Adipocyte (in vitro differentiated cells): ENCODE data around the gene PPIB.

Experiments
- DNase-seq: peaks from one replicate; pipeline ENCODE4 v3.0.0-alpha.2; 2015; ENCODE audit warnings: low read depth
- H3K27me3 ChIP-seq: replicated peaks from 2 replicates; pipeline ENCODE4 v1.7.0; 2013; ENCODE audit warnings: mild to moderate bottlenecking, low read length, moderate library complexity; ENCODE audit not compliant: control insufficient read depth, insufficient read depth
- H3K36me3 ChIP-seq: 2 replicates; pipeline ENCODE4 v1.7.0; 2013; ENCODE audit warnings: low read length, mild to moderate bottlenecking, moderate library complexity; ENCODE audit not compliant: control insufficient read depth, insufficient read depth, severe bottlenecking
- H3K4me1 ChIP-seq: 2 replicates; pipeline ENCODE4 v1.7.0; 2013; ENCODE audit warnings: mild to moderate bottlenecking, low read length, moderate library complexity; ENCODE audit not compliant: control insufficient read depth, insufficient read depth
- H3K4me3 ChIP-seq: 2 replicates; pipeline ENCODE4 v1.7.0; 2013; ENCODE audit warnings: mild to moderate bottlenecking, low read length, moderate library complexity
- H3K9ac ChIP-seq: 2 replicates; pipeline ENCODE4 v1.7.0; 2013; ENCODE audit warnings: mild to moderate bottlenecking, low read length, moderate library complexity
- H3K9me3 ChIP-seq: 2 replicates; pipeline ENCODE4 v1.7.0; 2013; ENCODE audit warnings: mild to moderate bottlenecking, low read length, moderate library complexity; ENCODE audit not compliant: control insufficient read depth

The PPIB gene

GRCh38 chr15:64162869-64163658, at the start of gene PPIB:
TSS of gene PPIB (minus strand) at chr15:64163022. CDS start at chr15:64162986, 36 bp downstream.
- Histone ChIP-seq H3K9me3 (no peaks in the 10 kb centered on the region), H3K27me3 (no peaks in the 10 kb centered on the region), H3K36me3 (peaks cover 35% of the 10 kb centered on the region), H3K4me1 (peaks cover 46% of the 10 kb centered on the region), H3K9ac (peak within 1 kb of the TSS; percentile 93), H3K4me3 (peak within 1 kb of the TSS; percentile 94)
- DNase-seq: peak; percentile 99

- no peaks in the 10 kb centered on the region for H3K27me3 ChIP-seq
- H3K4me1 ChIP-seq: peaks cover 11% of the 10 kb centered on the region
- no peak for DNase-seq
- H3K4me3 ChIP-seq: no peak overlapping the region
- H3K9me3 ChIP-seq: no peaks in the 10 kb centered on the region
- no peak overlapping the region for H3K9ac ChIP-seq
- peaks cover 14% of the 10 kb centered on the region for H3K36me3 ChIP-seq
Measured at GRCh38 chr15:64211696-64212095, 48.9 kb upstream of the PPIB start.

DNA sequence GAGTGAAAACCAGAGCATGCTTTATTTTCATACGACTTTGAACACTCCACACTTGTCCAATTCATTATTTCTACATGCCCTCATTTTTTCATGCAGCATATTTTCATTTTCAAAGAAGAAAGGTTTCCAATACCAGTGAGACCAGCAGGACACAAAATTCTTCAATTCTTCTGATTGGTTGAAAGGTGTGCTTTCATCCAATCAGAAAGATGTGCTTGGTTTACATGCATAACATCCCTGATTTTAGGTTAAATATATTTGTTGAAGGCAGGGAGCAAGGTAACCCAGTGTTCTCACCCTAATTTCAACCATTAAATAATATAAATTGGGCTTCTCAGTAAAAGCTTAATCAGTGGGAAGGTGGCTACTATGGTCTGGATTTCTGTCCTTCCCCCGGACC, 47.5 kb upstream of the PPIB start:
- peaks cover 14% of the 10 kb centered on the region for H3K36me3 ChIP-seq
- DNase-seq: no peak

GRCh38 chr15:64209680-64210334, 47.0 kb upstream of the PPIB start:
- Histone ChIP-seq H3K4me1 (peaks cover 8% of the 10 kb centered on the region), H3K27me3 (no peaks in the 10 kb centered on the region), H3K9ac (no peak overlapping the region), H3K4me3 (no peak overlapping the region), H3K9me3 (no peaks in the 10 kb centered on the region), H3K36me3 (peaks cover 14% of the 10 kb centered on the region)
- DNase-seq: peak; percentile 79

More for the DNA sequence above, 47.5 kb upstream of the PPIB start:
- H3K9ac ChIP-seq: no peak overlapping the region
- peaks cover 8% of the 10 kb centered on the region for H3K4me1 ChIP-seq
- no peaks in the 10 kb centered on the region for H3K27me3 ChIP-seq
- H3K9me3 ChIP-seq: no peaks in the 10 kb centered on the region
- no peak overlapping the region for H3K4me3 ChIP-seq

DNA sequence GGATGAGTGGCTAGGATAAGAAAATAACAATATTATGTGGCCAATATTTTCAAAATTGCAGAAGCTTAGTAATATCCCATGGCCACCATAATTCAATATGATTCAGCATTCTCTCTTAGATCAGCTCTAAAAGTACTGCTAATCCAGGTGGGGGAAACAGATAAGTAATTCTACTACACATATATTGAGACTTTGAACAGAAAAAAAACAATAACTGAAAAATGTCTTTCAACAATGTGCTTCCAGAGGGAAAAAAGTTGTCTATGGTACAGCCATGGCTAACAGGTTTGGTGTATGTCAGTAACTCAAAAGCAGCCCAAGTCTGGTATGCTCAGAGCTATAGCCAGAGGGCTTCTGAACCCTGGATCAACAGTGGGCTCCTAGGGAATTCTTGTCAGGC, 42.4 kb upstream of the PPIB start:
- Histone ChIP-seq H3K4me3 (no peak overlapping the region), H3K27me3 (no peaks in the 10 kb centered on the region), H3K9me3 (no peaks in the 10 kb centered on the region), H3K4me1 (peaks cover 8% of the 10 kb centered on the region), H3K36me3 (peaks cover 30% of the 10 kb centered on the region), H3K9ac (no peak overlapping the region)
- DNase-seq: no peak

DNA sequence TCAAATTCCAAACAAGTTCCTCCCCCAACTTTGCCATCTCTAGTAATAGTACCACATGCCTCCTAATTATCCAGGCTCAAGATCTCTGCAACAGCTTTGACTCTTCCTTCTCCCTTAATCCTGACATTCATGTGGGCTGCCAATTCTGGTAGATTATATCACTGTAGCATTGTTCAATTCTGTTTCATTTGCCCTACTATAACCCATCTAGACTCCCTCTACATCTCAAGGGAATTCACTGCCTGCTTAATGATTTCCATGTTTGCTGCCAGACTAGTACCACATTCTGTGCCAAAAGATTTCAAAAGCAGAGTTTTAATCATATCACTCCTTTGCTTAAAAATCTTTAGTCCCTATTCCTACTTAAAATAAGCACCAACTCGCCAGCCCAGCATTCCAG, 34.6 kb upstream of the PPIB start:
- Histone ChIP-seq H3K9me3 (no peaks in the 10 kb centered on the region), H3K27me3 (no peaks in the 10 kb centered on the region), H3K4me1 (peaks cover 14% of the 10 kb centered on the region), H3K36me3 (peaks cover 23% of the 10 kb centered on the region), H3K4me3 (no peak overlapping the region), H3K9ac (no peak overlapping the region)
- DNase-seq: peak; percentile 87

GRCh38 chr15:64193971-64194370, 31.1 kb upstream of the PPIB start:
- no peaks in the 10 kb centered on the region for H3K27me3 ChIP-seq
- H3K4me3 ChIP-seq: no peak overlapping the region
- peaks cover 9% of the 10 kb centered on the region for H3K36me3 ChIP-seq
- H3K9me3 ChIP-seq: no peaks in the 10 kb centered on the region
- H3K9ac ChIP-seq: no peak overlapping the region
- DNase-seq: no peak
- peaks cover 14% of the 10 kb centered on the region for H3K4me1 ChIP-seq

GRCh38 chr15:64191971-64192830, 29.4 kb upstream of the PPIB start:
- no peak overlapping the region for H3K4me3 ChIP-seq
- no peak for DNase-seq

GRCh38 chr15:64187396-64188191, 24.8 kb upstream of the PPIB start:
- Histone ChIP-seq H3K36me3 (peaks cover 20% of the 10 kb centered on the region), H3K27me3 (no peaks in the 10 kb centered on the region), H3K4me1 (peaks cover 8% of the 10 kb centered on the region), H3K4me3 (no peak overlapping the region), H3K9me3 (no peaks in the 10 kb centered on the region), H3K9ac (no peak overlapping the region)
- peak; percentile 25 for DNase-seq

More at GRCh38 chr15:64191971-64192830, 29.4 kb upstream of the PPIB start:
- Histone ChIP-seq H3K4me1 (peaks cover 5% of the 10 kb centered on the region), H3K27me3 (no peaks in the 10 kb centered on the region), H3K36me3 (peaks cover 19% of the 10 kb centered on the region), H3K9me3 (no peaks in the 10 kb centered on the region), H3K9ac (no peak overlapping the region)

DNA sequence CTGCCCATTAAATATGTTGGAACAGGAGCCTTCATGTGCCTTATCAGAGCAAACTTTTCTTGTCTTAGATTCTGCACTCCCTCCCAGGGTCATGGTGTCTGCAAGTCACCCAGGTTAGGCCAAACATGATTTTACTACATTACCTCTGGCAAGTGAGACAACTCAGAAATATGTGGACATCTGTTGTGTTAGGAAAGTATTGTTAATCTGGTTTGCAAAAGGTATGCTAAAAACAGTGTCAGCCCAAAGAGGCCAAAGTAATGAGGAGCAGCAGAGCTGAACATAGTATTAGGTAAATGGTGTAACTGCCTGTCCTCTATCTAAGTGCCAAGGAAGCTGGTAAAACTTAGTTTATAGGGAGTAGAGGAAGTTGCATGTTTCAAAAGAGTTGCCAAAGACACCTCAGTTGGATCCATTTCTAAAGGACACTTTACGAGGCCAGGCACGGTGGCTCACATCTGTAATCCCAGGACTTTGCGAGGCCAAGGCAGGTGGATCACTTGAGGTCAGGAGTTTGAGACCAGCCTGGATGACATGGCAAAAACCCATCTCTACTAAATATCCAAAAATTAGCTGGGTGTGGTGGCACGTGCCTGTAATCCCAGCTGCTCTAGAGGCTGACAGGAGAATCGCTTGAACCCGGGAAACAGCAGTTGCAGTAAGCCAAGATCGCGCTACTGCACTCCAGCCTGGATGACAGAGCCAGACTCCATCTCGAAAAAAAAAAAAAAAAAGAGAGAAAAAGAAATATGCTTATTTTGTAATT, 22.5 kb upstream of the PPIB start:
- H3K36me3 ChIP-seq: peaks cover 28% of the 10 kb centered on the region
- no peak overlapping the region for H3K9ac ChIP-seq
- H3K4me1 ChIP-seq: peaks cover 13% of the 10 kb centered on the region
- H3K27me3 ChIP-seq: no peaks in the 10 kb centered on the region
- no peak for DNase-seq
- H3K4me3 ChIP-seq: no peak overlapping the region
- no peaks in the 10 kb centered on the region for H3K9me3 ChIP-seq
